ENCODE results near the gene EEA1.

DNA sequence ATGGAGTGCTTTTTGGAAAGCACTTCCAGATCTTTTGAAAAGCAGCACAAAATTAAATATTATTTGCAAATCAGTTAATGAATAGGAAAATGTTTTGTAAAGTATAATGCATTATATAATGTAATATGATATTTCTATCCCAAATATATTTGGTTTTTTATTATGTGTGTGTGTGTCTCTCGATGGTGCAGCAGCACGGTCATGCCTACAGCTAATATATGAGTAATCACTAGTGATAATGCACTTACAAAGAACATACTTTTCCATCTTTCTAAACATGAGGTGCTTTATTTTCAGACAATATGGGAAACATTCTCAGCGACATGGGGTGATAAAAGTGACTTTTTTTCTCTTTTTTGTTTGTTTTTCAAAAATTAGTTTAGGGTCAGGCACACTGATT, 1.3 kb upstream of the EEA1 start:
- TF ChIP-seq CTCF (IDR thresholded peaks at IDR 0.05) (no peak), POLR2A (IDR thresholded peaks at IDR 0.05) (no peak)
